HG02798 (cell line): Measurements from ENCODE around the gene SUV39H2.
"Not testable (repeated sequence)": the region's sequence is repeated elsewhere in the genome, so short reads cannot be mapped to it uniquely, and the experiment has no call there.

Experiments
- ATAC-seq: cut with Tn5 transposase; IDR thresholded peaks from one replicate; pipeline ENCODE4 v1.9.1; 2021; ENCODE audit warnings: mild to moderate bottlenecking; ENCODE audit not compliant: unreplicated experiment, poor library complexity

SUV39H2 gene

DNA sequence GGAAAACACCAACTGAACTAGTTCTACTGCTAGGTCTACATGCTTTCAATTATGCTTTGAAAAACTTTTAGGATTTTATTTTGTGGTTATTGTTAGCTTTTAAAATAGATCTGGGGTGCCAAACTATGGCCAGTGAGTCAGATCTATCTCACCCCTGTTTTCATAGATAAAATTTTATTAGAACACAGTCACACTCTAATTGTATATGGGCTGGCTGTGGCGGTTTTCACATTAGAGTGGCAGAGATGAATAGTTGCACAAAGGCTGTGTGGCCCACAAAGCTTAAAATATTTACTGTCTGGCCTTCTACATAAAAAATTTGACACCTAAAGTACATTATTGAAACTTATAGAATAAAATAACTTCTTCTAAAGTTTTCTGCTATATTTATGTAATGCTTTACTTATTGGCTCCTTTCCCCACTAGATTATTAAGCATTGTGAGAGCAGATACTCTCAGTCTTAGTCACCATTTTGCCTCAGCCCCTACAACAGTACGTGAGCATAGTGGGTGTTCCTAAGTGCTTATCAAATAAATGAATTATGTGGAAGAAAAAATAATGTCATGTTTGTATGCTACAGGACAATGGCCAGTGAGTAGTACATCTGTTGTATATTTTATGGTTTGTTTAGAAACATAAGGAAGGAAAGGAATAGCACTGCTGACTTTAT lies 5.4 kb upstream of the SUV39H2 start:
- peak; percentile 48 for ATAC-seq

DNA sequence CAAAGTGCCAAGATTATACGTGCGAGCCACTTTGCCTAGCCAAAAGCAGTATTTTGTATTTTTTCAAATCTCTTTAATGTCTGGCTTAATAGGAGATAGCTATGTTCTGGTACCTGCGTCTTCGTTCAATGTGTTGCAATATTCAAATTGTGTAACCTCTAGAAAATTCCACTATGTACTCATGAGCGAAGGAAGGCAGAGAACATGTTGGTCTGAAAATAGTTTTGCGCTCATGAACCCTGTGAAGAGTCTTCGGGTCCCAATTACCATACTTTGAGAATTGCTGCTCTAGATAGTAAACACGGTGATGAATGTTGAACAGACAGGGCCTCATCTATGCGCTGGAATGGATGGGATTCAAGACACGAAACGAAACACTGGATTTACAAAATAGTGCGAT lies 2.7 kb upstream of the SUV39H2 start:
- no peak for ATAC-seq

DNA sequence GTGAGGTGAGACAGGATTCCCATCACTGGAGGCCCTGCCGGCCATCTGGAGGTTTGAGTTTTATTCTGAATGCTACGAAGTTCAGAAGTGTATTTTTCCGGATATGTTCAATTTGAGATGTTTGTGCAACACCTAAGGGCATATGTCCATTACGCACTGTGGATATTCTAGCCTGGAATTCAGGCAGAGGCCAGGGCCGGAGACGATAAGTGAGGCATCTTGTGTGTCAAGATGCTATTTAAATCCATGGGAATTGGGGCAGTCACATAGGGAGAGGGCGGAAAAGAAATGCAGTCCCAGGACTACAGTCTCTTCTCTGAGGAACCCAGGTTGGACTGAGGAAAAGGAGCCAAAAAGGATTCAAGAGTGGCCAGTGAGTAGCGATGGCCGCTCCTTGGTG lies 1.9 kb upstream of the SUV39H2 start:
- no peak for ATAC-seq

DNA sequence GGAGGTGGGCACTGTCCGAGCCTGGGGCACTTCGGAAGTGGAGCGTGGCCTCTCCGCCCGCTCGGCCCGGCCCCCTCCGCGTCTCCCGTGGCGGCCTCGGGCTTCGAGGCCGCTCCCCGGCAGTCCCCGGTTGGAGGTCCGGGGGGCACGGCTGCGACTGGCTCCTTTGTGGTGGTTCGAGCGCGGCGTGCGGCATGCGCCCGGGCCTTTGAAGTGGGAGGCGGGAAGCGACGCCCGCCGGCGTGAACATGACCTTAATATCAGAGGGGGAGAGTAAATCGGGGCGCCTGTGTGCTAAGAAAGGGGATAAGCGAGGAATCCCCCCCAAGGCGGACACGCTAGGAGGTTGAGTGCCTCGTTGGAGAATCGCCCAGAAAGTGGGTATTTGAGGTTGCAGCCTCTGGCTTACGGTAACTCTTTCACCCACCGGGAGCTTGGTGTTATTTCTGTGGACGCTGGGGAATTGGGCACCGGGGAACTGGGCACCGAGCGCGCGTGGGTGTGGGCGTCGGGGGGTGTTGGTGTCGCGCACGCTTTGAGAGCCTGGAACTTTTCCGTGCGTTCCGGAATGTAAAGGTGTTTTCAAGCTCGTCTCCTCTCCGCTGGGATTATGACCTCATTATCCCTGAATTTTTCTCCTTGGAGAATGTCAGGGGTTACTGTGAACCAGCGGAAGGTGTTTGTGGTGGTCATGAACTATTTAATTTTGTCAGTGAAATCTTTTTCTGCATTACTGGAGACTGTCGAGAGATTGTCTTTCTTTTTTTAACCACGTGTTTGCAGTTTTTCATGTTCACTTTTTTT lies 660 bp downstream of the SUV39H2 start:
- ATAC-seq, result peak; percentile 0

DNA sequence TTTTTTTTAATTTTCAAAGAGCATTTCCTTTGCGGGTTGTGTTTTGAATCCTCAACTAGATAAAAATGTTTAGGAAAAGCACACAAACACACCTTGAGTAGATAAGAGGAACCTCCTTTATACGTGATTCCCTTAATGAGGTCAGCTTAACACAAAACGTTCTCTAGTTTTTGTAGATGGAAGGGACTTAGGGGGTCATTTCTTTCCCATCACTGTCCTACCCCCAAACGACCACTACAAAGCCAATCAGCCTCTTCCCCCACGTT lies 1.2 kb downstream of the SUV39H2 start:
- ATAC-seq, result no peak

DNA sequence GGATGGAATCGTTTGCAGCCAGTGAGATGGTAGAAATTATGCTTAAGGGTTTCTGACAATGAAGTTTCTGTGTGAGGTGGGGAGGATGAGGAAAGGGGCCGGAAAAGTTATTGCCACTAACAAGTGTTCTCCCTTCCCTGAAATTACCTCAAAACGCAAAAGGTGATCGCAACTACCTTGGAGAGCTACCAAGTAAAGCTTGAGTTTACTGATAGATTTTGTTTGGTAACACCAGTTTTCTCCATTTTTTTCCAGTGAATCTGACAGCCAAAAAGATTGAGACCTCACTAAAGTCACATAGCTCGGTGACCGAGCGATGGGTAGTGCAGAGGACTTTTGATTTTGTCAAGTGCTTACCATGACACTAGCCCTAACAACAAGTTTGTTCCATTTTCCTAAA lies 1.6 kb downstream of the SUV39H2 start:
- ATAC-seq, result no peak

DNA sequence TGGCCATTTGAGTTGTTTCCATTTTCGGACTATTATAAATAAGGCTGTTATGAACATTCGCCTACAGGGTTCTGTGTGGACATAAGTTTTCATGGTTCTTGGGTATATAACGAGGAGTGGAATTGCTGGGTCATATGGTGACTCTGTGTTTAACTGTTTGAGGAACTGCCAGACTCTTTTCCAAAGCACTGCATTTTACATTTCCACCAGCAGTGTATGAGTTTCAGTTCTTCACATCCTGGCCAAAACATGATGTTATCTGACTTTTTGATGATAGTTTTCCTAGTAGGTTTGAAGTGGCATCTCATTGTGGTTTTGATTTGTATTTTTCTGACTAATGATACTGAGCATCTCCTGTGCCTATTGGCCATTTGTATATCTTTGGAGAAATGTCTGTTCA lies 5.4 kb downstream of the SUV39H2 start:
- no peak for ATAC-seq

DNA sequence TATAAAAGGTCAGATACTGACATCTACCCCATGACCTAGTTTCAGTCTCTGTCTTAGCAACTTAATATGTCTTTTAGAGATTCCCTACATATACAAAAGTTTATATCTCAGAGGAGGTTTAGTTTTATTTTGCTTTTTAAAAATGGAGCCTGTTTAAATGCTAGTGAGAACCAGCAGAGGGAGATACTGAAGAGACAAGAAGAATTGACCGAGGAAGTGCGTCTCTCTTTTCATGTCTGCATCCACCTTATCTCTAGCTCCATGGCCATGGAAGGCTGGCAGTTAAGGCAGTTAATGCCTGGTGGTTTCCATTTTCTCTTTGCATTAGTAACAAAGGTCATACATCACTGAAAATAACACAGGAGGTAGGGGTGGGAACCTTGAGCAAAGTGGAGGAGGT lies 10.7 kb downstream of the SUV39H2 start:
- ATAC-seq, result no peak

DNA sequence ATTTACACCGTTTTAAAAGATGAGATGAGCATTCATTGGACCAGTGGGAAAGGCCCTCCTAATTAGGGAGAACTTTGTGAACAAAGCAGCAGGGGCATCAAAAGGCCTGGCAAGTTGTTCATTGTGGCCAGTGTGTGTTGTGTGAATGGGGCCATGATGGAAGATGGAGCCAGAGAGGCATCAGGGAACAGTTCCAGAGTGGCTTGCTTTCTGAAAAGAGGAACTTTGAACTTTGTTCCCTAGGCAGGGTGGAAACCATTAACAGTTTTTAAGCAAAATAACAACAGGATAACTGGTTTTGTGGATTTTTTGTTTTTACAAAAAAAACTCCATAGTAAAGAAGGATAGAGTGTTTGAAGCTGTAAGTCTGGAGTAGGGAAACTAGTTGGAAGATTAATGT lies 12.5 kb downstream of the SUV39H2 start:
- ATAC-seq, result no peak

DNA sequence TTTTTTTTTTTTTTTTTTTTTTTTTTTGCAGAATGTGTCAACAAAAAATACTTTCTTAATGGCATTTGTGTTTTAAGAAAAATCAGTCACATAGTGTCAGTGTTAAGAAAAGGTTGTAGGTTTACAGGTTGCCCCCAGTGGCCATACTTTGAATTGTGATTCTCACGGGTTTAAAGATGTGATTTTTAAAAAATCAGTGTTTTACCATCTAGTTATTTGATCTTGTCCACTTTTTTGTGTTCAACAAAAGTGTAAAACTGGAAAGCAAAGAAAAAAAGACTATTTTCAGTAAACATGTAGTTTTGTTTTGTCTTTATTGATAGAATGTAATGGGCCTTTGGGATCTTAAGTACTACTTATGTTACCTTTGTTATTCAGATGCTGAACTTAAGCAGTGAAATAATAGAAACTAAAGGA lies 25.7 kb downstream of the SUV39H2 start:
- no peak for ATAC-seq

DNA sequence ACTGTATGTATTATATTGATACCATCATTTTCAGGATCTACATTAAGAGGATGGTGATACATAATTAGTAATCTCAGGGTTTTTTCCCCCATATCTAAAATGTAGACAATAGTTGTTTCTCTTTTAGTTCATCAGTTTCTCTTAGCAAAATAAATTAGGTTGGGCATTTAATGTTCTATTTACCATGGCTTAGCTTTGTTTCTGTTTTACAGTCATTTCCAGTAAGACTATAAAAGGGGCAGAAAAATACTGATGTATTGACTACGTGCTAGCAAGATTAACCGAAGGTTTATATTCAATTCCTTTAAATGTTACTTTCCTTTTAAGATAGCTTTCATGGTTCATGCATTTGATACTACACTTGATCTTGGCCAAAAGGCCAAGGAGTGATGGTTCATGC lies 26.2 kb downstream of the SUV39H2 start:
- ATAC-seq, result no peak

DNA sequence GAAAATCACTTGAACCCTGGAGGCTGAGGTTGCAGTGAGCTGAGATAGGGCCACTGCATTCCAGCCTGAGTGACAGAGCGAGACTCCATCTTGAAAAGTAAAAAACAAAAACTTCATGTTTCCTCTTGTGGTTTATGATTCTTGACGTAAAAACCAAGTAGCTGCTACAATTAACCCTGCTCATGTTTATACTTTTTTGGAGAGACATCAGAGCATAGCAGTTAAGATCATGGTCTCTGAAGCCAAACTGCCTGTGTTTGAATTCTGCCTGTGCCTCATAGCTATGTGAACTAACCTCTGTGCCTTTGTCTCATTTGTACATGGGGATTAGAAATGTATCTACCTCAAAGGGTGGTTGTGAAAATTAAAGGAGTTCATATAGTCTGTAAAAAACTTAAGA lies 27.2 kb downstream of the SUV39H2 start:
- ATAC-seq, result no peak

DNA sequence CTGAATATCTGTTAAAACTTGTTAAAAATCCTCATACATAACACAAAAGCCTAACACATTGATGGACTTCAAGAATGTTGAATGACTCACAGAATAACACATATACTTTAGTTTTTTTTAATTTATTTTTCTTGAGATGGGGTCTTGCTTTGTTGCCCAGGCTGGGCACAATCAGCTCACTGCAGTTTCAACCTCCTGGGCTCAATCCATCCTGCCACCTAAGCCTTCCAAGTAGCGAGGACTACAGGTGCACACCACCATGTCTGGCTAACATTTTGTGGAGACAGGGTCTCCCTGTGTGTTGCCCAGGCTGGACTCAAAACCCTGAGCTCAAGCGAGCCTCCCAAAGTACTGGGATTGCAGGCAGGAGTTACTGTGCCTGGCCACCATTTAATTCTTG lies 28.1 kb downstream of the SUV39H2 start:
- ATAC-seq, result no peak

DNA sequence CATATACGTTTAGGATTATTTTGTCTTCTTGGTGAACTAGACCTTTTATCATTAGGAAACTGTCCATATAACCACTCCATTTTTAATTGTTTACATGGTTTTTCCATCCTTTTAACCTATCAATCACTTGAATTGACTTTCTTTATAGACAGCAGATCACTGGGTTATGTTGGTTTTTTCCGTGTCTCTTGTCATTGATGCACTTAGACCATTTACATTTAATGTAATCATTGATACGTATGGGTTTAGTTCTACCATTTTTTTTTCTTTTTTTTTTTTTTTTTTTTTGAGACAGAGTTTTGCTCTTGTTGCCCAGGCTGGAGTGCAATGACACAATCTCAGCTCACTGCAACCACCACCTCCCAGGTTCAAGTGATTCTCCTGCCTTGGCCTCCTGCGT lies 28.9 kb downstream of the SUV39H2 start:
- ATAC-seq, result not testable (repeated sequence)

DNA sequence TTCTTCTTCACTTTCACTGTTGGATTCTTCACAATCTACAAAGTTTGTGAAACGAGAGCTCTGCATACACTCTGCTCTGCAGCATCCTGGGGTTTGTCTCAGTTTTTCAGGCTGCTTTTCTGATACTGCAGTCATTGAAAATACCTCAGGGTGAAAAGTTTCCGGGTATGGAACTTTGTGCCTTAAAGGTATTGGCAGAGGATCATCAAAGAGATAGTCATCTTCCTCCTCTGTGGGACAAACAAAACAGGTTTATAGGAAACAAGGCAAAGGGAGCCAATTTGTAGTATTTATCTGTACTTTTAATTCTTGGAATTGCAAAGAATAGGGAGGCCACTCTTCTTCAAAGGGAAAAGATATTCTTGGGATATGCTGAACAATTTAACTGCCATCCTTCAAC lies 30.4 kb downstream of the SUV39H2 start:
- no peak for ATAC-seq

DNA sequence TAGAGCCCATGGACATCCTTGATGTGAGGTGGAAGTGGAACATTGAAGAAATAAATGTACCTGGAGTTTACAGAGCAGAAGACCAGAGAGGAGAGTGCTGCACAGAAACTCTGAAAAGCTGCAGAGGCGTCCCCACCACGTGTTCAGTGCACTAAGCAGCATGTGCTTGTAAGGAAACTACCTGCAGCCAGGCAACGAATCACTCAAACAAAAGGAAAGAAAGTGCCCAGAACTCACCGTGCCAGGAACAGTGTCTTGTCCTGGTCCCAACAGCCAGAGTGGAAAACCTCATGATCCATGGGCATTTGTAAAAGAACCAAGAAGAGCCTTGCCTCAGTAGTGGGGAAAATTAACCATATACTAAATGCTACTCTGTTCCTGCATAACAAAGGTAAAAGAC lies 32.3 kb downstream of the SUV39H2 start:
- ATAC-seq, result no peak

DNA sequence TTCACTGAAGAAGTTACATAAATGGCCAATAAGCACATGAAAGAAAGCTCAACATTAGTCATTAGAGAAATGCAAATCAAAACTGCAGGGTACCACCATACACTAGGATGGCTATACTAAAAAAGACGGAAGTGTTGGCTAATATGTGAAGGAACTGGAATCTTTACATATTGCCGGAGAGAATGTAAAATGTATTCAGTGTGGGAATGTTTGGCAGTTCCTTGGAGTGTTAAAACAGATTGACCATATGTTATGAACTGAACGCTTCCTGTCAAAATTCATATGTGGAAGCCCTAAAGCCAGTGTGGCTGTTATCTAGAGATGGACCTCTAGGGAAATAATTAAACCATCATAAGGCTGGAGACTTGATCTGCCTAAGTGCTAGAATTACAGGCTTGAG lies 33.1 kb downstream of the SUV39H2 start:
- ATAC-seq, result no peak

DNA sequence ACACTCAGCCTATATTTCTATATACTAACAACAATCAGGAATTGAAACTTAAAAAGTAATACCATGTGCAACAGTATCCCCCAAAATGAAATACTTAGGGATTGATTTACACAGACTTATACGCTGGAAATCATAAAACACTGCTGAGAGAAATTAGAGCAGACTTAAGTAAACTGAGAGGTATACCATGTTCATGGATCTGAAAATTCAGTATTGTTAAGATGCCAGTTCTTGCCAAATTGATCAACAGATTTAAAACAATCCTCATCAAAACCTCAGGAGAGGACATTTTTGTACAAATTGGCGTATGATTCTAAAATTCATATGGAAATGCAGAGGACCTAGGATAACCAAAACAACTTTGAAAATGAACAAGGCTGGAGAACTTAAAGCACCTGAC lies 37.9 kb downstream of the SUV39H2 start:
- ATAC-seq, result no peak

DNA sequence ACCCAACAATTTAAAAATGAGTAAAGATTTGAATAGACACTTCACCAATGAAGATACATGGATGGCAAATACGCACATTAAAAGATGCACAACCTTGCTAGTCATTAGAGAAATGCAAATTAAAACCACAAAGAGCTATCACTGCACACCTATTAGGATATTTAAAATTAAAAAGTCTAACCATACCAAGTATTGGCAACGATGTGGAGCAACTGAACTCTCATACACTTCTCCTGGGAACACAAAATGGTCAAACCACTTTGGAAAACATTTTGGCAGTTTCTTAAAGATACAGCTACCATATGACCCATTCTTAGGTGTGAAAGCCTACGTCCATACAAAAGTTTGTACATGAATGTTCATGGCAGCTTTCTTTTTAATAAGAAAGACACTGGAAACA lies 39.2 kb downstream of the SUV39H2 start:
- no peak for ATAC-seq

DNA sequence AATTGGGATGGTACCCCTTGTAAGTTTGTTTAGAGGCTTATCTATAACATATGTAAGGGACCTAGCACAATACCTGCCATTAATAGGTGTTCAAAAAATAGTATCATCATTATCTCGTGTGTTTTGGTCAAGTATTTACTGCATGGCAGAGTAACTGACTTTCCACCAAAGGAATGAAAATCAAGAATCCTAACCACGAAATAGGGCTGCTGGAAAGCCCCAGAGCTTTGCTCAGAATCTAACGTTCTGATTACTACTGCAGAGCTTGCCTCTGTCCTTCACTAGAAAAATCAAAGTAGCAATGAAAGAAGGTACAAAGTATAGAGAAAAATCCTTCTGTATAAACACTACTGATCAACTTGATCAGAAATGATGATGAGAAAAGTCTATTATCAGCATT lies 40.3 kb downstream of the SUV39H2 start:
- ATAC-seq, result peak; percentile 36

DNA sequence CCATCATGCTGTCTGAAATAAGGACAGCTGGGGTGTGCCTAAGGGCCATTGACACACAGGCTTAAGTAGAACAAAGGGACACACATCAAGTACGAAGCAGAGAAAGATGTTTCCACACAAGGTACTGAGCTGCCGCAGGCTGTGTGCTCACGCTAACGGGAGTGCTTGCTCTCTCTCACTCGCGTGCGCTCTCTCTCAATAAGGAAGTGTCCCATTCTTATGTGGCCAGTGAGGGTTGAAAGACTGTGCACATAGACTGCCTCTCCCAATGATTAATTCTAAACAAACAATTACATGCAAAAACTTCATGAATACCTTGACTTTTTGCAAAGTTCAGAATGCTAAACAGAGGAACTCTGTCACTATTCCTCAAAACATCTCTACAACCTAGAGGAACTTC lies 45.3 kb downstream of the SUV39H2 start:
- no peak for ATAC-seq

DNA sequence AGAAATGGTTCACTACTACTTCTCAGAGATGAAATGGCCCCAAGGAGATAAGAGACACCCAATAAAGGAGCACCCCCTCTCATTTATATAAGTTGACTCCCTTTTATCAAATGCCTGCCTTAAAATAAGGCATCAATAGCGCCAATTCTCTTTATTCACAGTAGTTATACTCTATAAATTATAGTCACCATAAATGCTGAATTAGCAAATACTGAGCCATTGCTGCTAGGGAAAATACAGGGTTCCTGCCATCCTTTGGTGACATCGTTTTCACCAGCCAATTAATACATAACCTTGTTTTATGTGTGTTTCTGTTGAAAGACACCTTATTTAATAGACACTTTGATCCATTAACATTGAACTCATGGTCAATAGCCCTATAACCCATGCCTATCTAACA lies 46.6 kb downstream of the SUV39H2 start:
- ATAC-seq, result no peak
